KMS-11 (cell line): Measurements from ENCODE around the gene LEFTY2.

Experiments used
- H2AFZ ChIP-seq: fragments of 200-600 bp; sonication (generic); 2 replicates; pipeline ENCODE4 v1.6.1; 2016; ENCODE audit warnings: antibody characterized with exemption, mixed run types, low read depth
- H3K27ac ChIP-seq: fragments of 200-600 bp; sonication (generic); 2 replicates; pipeline ENCODE4 v1.6.1; 2016; ENCODE audit warnings: mild to moderate bottlenecking, mixed run types
- H3K27me3 ChIP-seq: fragments of 200-600 bp; sonication (generic); 2 replicates; pipeline ENCODE4 v1.6.1; 2017; ENCODE audit warnings: mild to moderate bottlenecking, low read depth, mixed run types, moderate library complexity; ENCODE audit not compliant: insufficient read depth
- H3K36me3 ChIP-seq: fragments of 200-600 bp; sonication (generic); 2 replicates; pipeline ENCODE4 v1.6.1; 2017; ENCODE audit warnings: mild to moderate bottlenecking, mixed run types; ENCODE audit not compliant: insufficient read depth
- H3K4me1 ChIP-seq: fragments of 200-600 bp; sonication (generic); 2 replicates; pipeline ENCODE4 v1.6.1; 2016; ENCODE audit warnings: mild to moderate bottlenecking, low read depth, mixed run types; ENCODE audit not compliant: poor library complexity, severe bottlenecking
- H3K4me2 ChIP-seq: fragments of 200-600 bp; sonication (generic); 2 replicates; pipeline ENCODE4 v1.7.0; 2016; ENCODE audit warnings: mild to moderate bottlenecking, mixed run types
- H3K4me3 ChIP-seq: fragments of 200-600 bp; sonication (generic); IDR thresholded peaks from 2 replicates; pipeline ENCODE4 v1.6.1; 2017; ENCODE audit warnings: low read depth, low read length, mixed read lengths; ENCODE audit not compliant: insufficient read depth
- H3K79me2 ChIP-seq: fragments of 200-600 bp; sonication (generic); 2 replicates; pipeline ENCODE4 v1.6.1; 2016; ENCODE audit warnings: low read depth, mixed run types; ENCODE audit not compliant: insufficient read depth
- H3K9ac ChIP-seq: fragments of 200-600 bp; sonication (generic); 2 replicates; pipeline ENCODE4 v1.6.1; 2016; ENCODE audit warnings: mild to moderate bottlenecking, mixed run types
- H4K20me1 ChIP-seq: fragments of 200-600 bp; sonication (generic); 2 replicates; pipeline ENCODE4 v1.6.1; 2016; ENCODE audit warnings: mild to moderate bottlenecking, mixed run types; ENCODE audit not compliant: insufficient read depth
- CTCF ChIP-seq: fragments of 200-600 bp; sonication (generic); conservative IDR thresholded peaks from 2 replicates; pipeline ENCODE4 v1.6.1; 2017; ENCODE audit warnings: low read depth, mild to moderate bottlenecking, antibody characterized with exemption, low read length, moderate library complexity, mixed read lengths

LEFTY2 gene

GRCh38 chr1:225949041-225949440, 8.0 kb upstream of the LEFTY2 start:
- Histone ChIP-seq H3K4me1 (peaks cover 15% of the 10 kb centered on the region), H3K4me3 (no peak overlapping the region), H4K20me1 (no peaks in the 10 kb centered on the region), H3K79me2 (no peaks in the 10 kb centered on the region), H2AFZ (no peak overlapping the region), H3K4me2 (no peak overlapping the region), H3K36me3 (no peaks in the 10 kb centered on the region), H3K9ac (no peak overlapping the region), H3K27ac (no peak overlapping the region), H3K27me3 (no peaks in the 10 kb centered on the region)
- TF ChIP-seq CTCF = no peak

GRCh38 chr1:225946803-225947202, 5.8 kb upstream of the LEFTY2 start:
- no peak for TF ChIP-seq CTCF
- Histone ChIP-seq H3K27ac (no peak overlapping the region), H3K79me2 (no peaks in the 10 kb centered on the region), H2AFZ (no peak overlapping the region), H3K36me3 (no peaks in the 10 kb centered on the region), H4K20me1 (no peaks in the 10 kb centered on the region), H3K4me2 (no peak overlapping the region), H3K4me1 (peaks cover 37% of the 10 kb centered on the region), H3K4me3 (no peak overlapping the region), H3K9ac (no peak overlapping the region), H3K27me3 (no peaks in the 10 kb centered on the region)

GRCh38 chr1:225946082-225946620, 5.1 kb upstream of the LEFTY2 start:
- no peak for TF ChIP-seq CTCF
- no peaks in the 10 kb centered on the region for H3K27me3 ChIP-seq
- no peak overlapping the region for H3K27ac ChIP-seq
- H3K9ac ChIP-seq = no peak overlapping the region
- H4K20me1 ChIP-seq = no peaks in the 10 kb centered on the region
- peaks cover 44% of the 10 kb centered on the region for H3K4me1 ChIP-seq
- no peak overlapping the region for H3K4me3 ChIP-seq
- no peak overlapping the region for H3K4me2 ChIP-seq
- H2AFZ ChIP-seq = no peak overlapping the region
- H3K79me2 ChIP-seq = no peaks in the 10 kb centered on the region
- H3K36me3 ChIP-seq = no peaks in the 10 kb centered on the region

- H4K20me1 ChIP-seq = no peaks in the 10 kb centered on the region
- no peak overlapping the region for H3K9ac ChIP-seq
- TF ChIP-seq CTCF = no peak
- no peak overlapping the region; the same call in 1 of the 2 replicates for H2AFZ ChIP-seq
- H3K4me2 ChIP-seq = no peak overlapping the region
- H3K4me1 ChIP-seq = peaks cover 50% of the 10 kb centered on the region
- no peak overlapping the region for H3K27ac ChIP-seq
- no peaks in the 10 kb centered on the region for H3K36me3 ChIP-seq
- no peak overlapping the region for H3K4me3 ChIP-seq
- no peaks in the 10 kb centered on the region for H3K79me2 ChIP-seq
- H3K27me3 ChIP-seq = no peaks in the 10 kb centered on the region
Measured at GRCh38 chr1:225945564-225945963, 4.5 kb upstream of the LEFTY2 start.
